ENCODE measurements around the gene VAV3. TPM values are rescaled to one million over a fixed set of nuclear protein-coding genes. Genes with fewer than 3 reads are reported as not detected.

VAV3 gene
- total RNA-seq, 1 experiment from 2014 or later = 5.3 TPM

DNA sequence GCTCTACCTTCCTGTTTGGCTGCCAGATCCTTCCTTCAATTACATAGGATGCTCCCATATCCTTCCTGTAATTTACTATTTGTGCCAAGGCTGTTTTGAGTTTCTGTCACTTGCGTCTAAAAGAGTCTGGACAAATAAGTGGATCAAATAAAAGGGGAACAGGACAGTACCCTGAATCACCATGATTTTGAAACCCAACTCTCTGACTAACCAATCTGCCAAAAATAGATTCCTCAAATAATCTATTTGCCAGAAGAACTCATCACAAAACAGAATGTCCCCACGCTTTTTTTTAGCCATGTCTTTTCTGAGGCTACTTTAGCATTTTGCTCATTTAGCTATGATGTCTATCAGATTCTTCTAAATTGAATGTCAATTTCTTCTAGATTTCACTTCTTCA is 431.5 kb downstream of the VAV3 start:
- Histone ChIP-seq H3K4me3 (ENCODE audit: insufficient read depth, low read depth, low read length) (no peak overlapping the region), H3K27me3 (ENCODE audit: control insufficient read depth, insufficient read depth, low read length) (no peaks in the 10 kb centered on the region), H3K36me3 (replicated peaks; ENCODE audit: control insufficient read depth, insufficient read depth, low read length) (no peaks in the 10 kb centered on the region)
- DNase-seq = no peak

GRCh38 chr1:107532318-107532717 is 432.7 kb downstream of the VAV3 start:
- DNase-seq = no peak
- Histone ChIP-seq H3K4me3 (ENCODE audit: insufficient read depth, low read depth, low read length) (no peak overlapping the region), H3K27me3 (ENCODE audit: control insufficient read depth, insufficient read depth, low read length) (no peaks in the 10 kb centered on the region), H3K36me3 (replicated peaks; ENCODE audit: control insufficient read depth, insufficient read depth, low read length) (no peaks in the 10 kb centered on the region)

GRCh38 chr1:107531065-107531908 is 433.7 kb downstream of the VAV3 start:
- DNase-seq = no peak
- no peaks in the 10 kb centered on the region for H3K27me3 ChIP-seq (ENCODE audit: control insufficient read depth, insufficient read depth, low read length)
- H3K36me3 ChIP-seq (replicated peaks; ENCODE audit: control insufficient read depth, insufficient read depth, low read length) = no peaks in the 10 kb centered on the region
- H3K4me3 ChIP-seq (ENCODE audit: insufficient read depth, low read depth, low read length) = no peak overlapping the region

- DNase-seq = no peak
- no peaks in the 10 kb centered on the region for H3K27me3 ChIP-seq (ENCODE audit: control insufficient read depth, insufficient read depth, low read length)
- no peak overlapping the region for H3K4me3 ChIP-seq (ENCODE audit: insufficient read depth, low read depth, low read length)
- no peaks in the 10 kb centered on the region for H3K36me3 ChIP-seq (replicated peaks; ENCODE audit: control insufficient read depth, insufficient read depth, low read length)
These were observed 434.4 kb downstream of the VAV3 start for GRCh38 chr1:107530543-107530942.

DNA sequence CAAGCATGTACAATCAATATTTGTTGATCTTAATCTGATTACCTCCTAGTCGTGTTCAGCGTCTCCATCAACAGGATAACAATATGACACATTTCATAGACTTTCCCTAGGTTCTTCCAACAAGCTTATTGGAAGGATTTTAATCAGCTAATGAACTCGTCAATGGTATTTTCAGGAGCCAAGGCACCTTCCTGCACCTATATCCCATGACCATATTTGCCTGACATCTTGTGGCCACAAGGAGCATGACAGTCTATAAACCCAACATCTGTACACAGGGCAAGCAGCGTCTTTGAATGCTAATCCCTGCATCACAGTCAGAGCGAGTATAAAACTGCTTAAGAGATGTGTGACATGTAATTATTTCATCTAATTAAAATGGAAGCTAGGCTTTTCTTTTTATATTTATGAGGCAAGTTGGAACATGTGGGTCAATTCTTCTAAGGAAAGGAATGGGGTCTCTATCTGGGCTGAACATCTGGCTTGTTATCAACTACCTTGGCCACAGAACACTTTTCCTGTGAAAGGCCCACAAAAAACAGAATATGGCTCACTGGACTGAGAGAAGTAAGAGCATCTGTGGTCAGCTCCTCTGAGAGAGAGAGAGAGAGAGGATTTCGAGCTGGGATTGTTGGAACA is 435.4 kb downstream of the VAV3 start:
- Histone ChIP-seq H3K4me3 (ENCODE audit: insufficient read depth, low read depth, low read length) (no peak overlapping the region), H3K36me3 (replicated peaks; ENCODE audit: control insufficient read depth, insufficient read depth, low read length) (no peaks in the 10 kb centered on the region)
- DNase-seq = peak; percentile 61

DNA sequence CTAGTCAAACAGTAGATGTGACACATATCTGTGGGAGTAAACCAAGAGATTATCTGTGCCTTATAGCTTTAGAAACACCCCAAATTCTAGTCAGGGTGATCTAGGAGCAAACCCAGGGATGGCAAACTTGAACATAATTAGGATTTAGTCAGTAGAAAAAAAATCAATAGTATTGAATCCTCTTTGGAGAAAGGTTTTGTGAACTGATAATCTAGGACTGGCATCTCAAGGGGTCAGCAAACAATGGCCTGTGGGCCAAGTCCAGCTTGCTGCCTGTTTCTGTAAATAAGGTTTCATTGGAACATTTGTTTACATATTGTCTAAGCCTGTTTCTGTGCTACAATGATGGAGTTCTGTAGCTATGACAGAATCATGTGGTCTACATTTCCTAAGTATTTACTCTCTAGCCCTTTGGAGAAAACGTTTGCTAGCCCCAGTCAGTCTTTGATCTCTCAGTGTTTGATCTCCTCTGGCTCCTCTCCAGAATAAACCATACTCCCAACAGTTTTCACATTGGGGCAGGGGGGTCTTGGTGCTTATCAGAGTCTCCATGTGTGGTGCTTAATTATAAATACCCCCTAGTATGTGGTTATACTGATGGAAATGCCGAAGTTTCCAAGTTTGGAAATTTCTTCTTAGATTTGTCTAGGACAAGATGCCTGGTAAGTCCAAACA is 438.3 kb downstream of the VAV3 start:
- Histone ChIP-seq H3K36me3 (replicated peaks; ENCODE audit: control insufficient read depth, insufficient read depth, low read length) (no peaks in the 10 kb centered on the region), H3K4me3 (ENCODE audit: insufficient read depth, low read depth, low read length) (no peak overlapping the region), H3K27me3 (ENCODE audit: control insufficient read depth, insufficient read depth, low read length) (no peaks in the 10 kb centered on the region)
- no peak for DNase-seq

More for the DNA sequence above, 435.4 kb downstream of the VAV3 start:
- no peaks in the 10 kb centered on the region for H3K27me3 ChIP-seq (ENCODE audit: control insufficient read depth, insufficient read depth, low read length)

DNA sequence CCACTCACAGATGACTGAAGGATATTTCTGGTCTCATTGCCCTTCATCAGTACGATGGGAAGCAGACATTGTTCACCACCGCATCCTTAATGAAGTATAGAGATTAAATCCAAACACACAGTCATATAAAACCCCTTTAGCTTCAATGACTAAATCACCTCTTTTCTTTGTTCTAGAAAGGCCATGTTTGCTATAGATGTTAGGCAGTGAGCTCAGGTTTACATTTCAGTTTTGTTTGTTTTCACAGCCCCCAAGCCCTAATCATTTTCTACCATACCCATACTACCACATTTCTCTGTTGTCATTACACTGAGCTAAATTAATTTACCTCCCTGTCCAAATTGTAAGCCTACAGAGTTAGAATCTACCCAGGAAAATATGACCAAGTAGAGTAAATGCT is 439.0 kb downstream of the VAV3 start:
- no peaks in the 10 kb centered on the region for H3K27me3 ChIP-seq (ENCODE audit: control insufficient read depth, insufficient read depth, low read length)
- DNase-seq = no peak
- no peak overlapping the region for H3K4me3 ChIP-seq (ENCODE audit: insufficient read depth, low read depth, low read length)
- no peaks in the 10 kb centered on the region for H3K36me3 ChIP-seq (replicated peaks; ENCODE audit: control insufficient read depth, insufficient read depth, low read length)

DNA sequence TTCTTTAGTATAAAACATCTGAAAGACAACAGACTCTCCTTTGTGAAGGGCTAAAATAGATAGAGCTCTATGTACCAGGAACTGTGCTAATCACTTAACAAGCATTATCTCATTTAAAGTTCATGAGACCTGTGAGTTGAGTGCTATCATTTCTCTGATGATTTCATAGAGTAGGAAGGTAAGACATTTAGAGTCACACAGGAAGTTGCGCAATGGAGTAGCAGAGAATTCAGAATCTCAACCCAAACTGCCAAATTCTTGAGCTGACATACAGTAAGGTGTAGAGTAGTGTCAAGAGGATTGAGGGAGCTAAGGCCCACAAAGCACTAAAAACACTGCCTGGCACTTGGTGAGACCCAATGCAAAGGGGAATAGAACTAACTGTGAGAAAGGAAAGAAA is 439.8 kb downstream of the VAV3 start:
- Histone ChIP-seq H3K27me3 (ENCODE audit: control insufficient read depth, insufficient read depth, low read length) (no peaks in the 10 kb centered on the region), H3K4me3 (ENCODE audit: insufficient read depth, low read depth, low read length) (no peak overlapping the region), H3K36me3 (replicated peaks; ENCODE audit: control insufficient read depth, insufficient read depth, low read length) (no peaks in the 10 kb centered on the region)
- no peak for DNase-seq

GRCh38 chr1:107524301-107524700 is 440.7 kb downstream of the VAV3 start:
- Histone ChIP-seq H3K36me3 (replicated peaks; ENCODE audit: control insufficient read depth, insufficient read depth, low read length) (no peaks in the 10 kb centered on the region), H3K27me3 (ENCODE audit: control insufficient read depth, insufficient read depth, low read length) (no peaks in the 10 kb centered on the region), H3K4me3 (ENCODE audit: insufficient read depth, low read depth, low read length) (no peak overlapping the region)
- no peak for DNase-seq

- peak; percentile 22 for DNase-seq
- Histone ChIP-seq H3K4me3 (ENCODE audit: insufficient read depth, low read depth, low read length) (no peak overlapping the region), H3K36me3 (replicated peaks; ENCODE audit: control insufficient read depth, insufficient read depth, low read length) (no peaks in the 10 kb centered on the region), H3K27me3 (ENCODE audit: control insufficient read depth, insufficient read depth, low read length) (no peaks in the 10 kb centered on the region)
These were observed 441.2 kb downstream of the VAV3 start for GRCh38 chr1:107523736-107524135.

- Histone ChIP-seq H3K36me3 (replicated peaks; ENCODE audit: control insufficient read depth, insufficient read depth, low read length) (no peaks in the 10 kb centered on the region), H3K4me3 (ENCODE audit: insufficient read depth, low read depth, low read length) (no peak overlapping the region), H3K27me3 (ENCODE audit: control insufficient read depth, insufficient read depth, low read length) (no peaks in the 10 kb centered on the region)
- peak; percentile 32 for DNase-seq
These were observed 441.9 kb downstream of the VAV3 start for GRCh38 chr1:107523061-107523460.

Other genes with a start within 250 kb of the VAV3 start
- 58.3 and 70.6 TPM in 2 replicates for gene SLC25A24, start 235.2 kb upstream of the VAV3 start, total RNA-seq (2014; rRNA removed; shearing (Covaris generic))